ENCODE measurements around the gene MRM2.

The MRM2 gene

DNA sequence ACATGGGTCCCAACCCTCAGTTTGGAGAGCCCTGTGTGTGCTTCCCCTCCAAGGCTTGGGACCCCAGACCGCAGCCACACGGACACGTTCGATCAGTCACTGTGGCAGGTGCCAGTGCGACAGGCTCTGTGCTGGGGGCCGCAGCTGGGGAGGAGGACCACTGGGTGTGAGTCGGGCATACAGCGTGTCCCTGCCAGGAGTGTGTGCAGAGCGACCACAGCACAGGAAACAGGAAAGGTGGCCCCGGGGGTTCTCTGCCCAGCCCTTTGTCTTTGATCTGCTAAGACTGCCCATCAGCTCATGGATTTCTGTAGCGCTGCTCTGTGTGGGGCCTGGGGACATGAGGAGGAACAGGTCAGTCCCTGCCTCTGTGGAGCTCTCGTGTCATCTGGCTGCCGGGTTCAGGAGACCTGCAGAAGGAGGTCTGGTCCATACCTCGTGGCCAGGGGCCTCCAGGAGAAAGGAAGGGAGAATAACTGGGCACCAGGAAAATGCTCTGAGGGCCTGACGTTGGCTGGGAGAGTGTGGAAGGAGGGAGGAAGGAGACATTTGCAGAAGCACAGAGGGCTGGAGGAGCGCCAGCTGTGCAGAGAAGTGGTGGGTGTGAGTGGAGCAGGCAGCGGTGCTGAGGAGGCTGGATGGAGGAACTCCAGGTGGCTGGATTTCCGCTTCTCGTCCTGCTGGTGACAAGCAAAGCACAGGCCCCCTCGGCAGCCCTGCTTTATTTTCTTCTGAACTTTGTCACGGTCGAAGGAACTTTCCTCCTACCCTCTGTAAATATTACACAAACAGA, 4.1 kb upstream of the MRM2 start:
- DNase-seq: no peak

DNA sequence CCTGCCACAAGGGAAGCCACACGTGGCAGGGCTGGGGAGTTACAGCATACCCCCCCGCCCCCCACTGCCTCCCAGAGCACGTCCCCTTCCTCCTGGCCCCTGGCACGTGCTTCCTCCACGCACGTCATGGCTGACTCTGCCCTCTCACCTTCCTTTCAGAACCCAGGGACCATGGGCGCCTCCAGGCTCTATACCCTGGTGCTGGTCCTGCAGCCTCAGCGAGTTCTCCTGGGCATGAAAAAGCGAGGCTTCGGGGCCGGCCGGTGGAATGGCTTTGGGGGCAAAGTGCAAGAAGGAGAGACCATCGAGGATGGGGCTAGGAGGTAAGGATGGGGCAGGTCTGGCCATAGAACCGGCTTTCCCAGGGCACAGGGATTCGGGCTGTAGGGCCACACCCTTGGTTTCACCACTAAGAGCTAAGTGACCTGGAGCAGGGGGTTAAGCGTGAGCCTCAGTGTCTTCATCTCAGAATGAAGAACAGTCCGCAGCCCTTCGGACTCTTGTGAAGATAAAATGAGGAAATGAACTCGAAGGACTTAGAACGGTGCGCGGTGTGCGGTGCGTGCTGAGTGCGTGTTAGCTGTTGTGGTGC, 2.5 kb upstream of the MRM2 start:
- no peak for DNase-seq

GRCh38 chr7:2243458-2243857, 1.5 kb upstream of the MRM2 start:
- DNase-seq: no peak

- DNase-seq: peak; percentile 87
These were observed 780 bp upstream of the MRM2 start for GRCh38 chr7:2242541-2243429.

- no peak for DNase-seq
These were observed 2.8 kb downstream of the MRM2 start for GRCh38 chr7:2239242-2239641.

DNA sequence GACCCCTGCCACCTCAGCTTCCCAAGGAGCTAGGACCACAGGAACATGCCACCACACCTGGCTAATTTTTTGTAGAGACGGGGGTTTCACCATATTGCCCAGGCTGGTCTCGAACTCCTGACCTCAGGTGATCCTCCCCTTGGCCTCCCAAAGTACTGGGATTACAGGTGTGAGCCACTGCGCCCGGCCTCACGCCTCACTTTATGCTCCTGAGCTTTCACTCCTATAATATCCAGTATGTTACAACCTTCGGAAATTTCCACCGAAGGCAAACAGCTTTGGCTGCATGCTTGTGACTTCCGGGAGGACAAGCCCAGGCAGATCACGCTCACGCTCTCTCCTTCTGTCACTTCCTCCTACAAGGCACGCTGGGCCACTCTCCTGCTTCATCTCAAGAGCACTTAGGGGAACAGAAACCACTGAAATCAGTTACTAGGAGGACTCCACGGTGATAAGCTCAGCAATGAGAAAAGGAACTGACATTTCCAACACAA, 4.8 kb downstream of the MRM2 start:
- DNase-seq: no peak

DNA sequence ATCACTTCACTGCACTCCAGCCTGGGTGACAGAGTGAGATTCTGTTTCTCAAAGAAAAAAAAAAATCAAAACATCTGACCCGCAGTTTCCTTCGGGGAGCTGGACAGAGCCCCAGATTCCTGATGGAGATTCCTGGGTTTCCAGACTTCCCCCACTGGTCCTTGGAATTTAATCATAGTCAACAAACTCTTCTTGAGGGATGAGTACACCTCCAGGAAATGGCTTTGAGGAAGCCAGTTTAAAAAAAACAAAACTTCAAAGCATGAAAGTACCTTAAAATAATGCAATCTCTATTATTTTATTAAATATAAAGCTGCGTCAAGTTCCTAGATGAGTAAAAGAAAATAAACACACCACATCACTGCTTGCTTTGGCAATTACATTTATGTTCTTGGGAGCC, 8.1 kb downstream of the MRM2 start:
- DNase-seq: no peak

DNA sequence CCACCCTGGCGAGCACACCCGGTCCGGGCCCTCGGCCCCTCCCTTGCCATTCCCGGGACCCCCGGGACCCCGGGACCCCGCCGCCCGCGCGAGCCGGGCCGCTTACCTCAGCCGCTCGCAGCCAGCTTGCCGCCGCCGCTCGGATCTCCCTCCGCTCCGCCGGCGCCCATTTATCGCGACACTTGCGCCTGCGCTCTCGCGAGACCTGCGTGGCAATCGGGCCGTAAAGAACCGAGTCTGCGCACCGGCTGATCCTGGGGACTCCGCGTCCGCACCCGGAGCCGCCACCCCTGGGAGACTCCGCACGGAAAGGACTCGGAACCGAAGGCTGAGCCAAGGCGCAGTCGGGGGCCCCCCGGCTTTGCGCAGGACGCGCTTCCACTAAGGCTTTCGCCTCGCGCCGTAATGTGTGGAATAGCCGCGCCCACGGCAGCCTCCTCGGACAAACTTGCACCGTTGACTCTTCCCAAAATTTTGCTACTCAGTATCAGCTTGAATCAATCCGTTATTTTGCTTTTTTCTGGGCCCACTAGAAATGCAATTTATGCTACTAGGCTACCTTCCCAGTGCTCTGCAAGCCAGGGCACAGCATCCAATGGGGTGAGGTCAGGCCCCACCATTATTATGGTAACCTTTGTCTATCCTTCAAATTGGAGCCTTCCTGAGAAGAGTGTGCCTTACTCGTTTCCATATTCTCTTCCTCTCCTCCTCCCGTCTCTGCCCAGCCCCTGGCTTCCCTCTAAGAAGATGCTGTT, 9.1 kb downstream of the MRM2 start, which contains the start of gene MAD1L1:
MAD1L1 (minus strand) TSS at position 180 of the 755 bp plus-strand sequence. CDS start 2,812 bp downstream, outside the sequence.
- peak; percentile 77 for DNase-seq

DNA sequence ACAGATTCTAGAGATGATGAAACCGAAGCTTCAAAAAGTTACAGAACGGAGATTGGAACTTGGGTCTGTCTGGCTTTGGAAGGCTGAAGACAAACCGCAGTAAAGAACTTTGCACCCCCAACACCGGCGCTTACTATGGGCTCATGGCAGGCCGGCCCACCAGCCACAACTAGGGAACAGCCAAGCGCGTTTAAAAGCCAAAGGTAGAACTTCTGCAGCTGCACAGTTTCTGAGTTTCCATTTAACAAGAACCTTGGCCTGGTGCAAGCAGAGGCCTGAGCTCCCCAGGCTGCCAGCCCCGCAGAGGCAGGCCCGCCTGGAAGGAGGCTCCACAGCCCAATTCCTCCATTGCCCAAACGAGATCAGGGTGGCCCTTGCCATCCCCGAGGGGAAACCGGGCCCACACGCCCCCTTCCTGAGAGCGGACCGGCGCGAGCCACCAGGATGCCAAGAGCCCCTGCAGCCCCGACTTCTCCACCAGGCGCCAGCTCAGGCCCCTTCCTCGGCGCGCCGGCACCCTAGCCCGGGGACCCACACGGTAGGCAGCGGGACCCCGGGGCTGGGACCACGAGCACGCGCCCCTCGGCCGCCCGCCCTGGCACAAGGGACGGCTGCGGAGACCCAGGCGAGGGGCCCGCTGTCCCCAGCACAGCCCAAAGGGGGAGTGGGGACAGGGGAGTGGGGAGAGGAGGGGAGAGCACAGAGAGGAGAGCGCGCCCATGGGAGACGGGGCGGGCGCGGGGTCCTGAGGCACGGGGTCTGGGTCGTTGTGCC, 9.8 kb downstream of the MRM2 start:
- no peak for DNase-seq

- DNase-seq: no peak
These were observed 11.1 kb downstream of the MRM2 start for GRCh38 chr7:2230882-2231281.

- no peak for DNase-seq
These were observed 11.8 kb downstream of the MRM2 start for GRCh38 chr7:2230226-2230625.

DNA sequence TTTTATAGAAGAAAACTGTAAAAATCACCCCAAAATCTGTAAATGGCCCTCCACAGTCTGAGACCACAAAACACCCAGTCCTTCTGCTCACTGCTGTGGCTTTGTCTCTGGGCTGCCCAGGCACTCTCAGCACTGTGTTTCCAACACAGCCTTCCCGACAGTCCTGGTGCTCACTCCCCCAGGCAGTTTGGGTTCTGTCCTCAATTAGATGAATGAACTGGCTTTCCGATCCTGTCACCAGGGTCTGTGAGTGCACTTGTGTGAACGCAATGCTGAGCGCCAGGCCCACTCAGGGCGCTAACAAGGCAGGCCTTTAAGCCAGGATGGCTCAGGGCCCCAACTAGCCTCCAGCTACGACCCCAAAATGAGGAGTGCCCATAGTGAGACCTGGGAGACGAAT, 12.5 kb downstream of the MRM2 start:
- DNase-seq: no peak

- DNase-seq: no peak
These were observed 13.1 kb downstream of the MRM2 start for GRCh38 chr7:2228921-2229320.

DNA sequence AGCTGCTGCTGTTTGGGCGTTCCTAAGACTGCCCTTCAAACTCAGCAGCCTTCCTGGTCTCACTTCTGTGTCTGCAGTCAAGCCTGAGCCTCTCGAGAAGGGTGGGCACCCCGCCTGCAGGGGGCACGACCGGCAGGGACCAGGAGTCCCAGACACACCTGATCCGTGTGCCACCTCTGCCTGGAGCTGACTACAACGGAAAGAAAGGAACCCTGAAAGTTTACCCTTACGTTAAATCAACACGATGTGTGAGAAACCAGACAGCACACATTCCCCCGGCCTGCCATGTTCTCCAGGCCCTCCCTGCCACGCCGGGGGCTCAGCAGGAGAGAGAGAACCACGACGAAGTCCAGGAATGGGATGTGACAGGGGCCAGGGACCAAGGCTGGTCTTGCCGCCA, 14.3 kb downstream of the MRM2 start:
- DNase-seq: no peak

DNA sequence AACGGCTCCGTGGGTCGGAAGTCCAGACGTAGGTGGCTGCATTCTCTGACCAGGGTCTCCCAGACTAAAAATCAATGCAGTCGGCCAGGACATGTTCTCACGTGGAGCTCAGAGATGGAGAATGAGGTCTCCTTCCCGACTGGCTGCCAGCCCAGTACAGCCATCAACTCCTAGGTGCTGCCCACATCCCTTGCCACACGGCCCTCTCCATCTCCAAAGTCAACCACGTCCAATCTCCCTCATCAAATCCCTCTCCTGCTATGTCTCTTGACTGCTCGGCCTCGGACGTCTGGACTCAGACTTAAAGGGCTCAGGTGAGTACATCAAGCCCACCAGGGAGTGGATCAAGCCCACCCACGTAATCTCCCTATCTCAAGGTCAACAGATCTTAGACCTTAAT, 16.2 kb downstream of the MRM2 start:
- DNase-seq: no peak

GRCh38 chr7:2225336-2225735, 16.7 kb downstream of the MRM2 start:
- DNase-seq: no peak

GRCh38 chr7:2224934-2225333, 17.1 kb downstream of the MRM2 start:
- no peak for DNase-seq

DNA sequence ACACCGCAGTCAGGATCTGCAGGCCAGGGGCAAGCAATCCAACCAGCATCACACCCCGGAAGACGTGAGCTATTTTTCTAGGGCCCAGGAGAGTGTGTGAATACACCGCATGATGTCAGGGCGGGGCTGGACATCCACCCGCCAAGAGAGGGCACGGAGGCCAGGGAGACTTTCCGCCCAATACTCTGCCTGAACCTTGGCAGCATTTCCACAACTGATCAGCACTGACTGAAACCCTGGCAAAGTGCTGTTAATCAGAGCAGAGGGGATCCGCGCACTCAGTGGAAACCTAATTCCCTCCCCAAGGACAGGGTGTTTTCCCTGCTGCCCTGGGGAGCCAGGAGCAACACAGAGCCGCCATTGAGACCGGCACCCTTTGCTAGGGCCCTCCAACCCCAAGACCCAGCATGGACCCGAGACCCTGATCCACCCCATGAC, 17.5 kb downstream of the MRM2 start:
- DNase-seq: no peak

DNA sequence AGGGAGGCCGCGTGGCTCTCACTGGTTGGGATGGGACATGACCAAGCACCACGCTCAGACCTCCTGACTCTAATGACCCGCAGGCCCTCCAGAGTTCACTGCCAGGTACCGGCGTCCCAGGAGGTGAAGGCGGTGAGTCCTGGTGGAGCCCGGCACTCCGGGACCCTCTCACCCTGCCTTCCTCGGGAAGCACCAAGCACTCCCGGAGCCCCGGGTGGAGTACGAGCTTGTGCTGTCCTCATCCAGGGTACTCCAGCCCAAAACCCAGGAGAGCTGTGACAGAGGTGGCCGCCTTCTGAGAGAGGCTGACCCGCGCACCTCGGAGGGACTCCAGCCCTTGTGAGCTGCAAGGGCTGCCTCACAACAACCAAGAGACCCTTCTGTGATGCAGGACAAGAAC, 18.7 kb downstream of the MRM2 start:
- DNase-seq: no peak

GRCh38 chr7:2222516-2222915, 19.5 kb downstream of the MRM2 start:
- no peak for DNase-seq

DNA sequence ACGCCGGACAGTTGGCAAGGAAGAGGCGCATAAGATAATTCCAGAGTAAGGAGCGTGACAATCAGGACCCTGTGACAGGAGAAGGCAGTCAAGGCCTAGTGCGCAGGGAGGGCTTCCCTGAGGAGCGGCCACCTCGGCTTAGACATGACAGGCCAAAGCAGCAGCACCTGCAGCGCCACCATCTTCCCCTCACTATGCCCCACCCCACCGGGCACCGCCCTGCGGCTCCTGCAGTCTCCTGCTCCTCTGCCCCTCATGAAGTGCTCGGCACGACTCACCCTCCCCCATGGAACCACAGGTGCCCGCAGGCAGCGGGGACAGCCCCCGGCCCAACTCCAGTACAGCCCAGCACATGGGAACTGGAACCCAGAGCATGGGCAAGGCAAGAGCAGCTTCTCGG, 21.1 kb downstream of the MRM2 start:
- no peak for DNase-seq

DNA sequence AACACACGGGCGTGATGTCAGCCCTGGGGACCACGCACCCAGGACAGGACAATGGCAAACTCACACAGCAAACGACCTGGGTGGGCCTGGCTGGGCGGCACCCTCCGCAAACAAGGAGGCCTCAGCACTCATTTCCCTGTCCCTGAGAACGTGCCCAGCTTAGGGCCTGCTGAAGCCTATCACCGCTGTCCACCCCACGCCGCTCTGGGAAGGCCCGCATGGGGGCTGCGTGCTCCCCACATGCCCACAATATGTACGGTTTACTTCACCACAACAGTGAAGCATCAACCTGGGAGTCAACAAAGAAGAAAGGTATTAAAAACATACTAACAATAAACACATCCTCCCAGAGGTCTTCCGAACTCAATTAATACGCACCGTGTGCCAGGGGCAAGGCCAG, 21.5 kb downstream of the MRM2 start:
- DNase-seq: no peak
